Stomach (tissue), 9 donors: ENCODE measurements around the gene PHF21B. TPM values are rescaled to one million over a fixed set of nuclear protein-coding genes. Genes with fewer than 3 reads are reported as not detected.

ENCODE experiments used
- DNase-seq, 2 donors: peaks; one replicate each; pipeline versions ENCODE4 v3.0.0 to v3.0.0-alpha.2; 2013 to 2019
- H3K27ac ChIP-seq, 5 donors: fragments of 200-600 bp in 4 of 5; sonication (generic) in 4 of 5; one replicate each; pipeline ENCODE4 v1.5.1; 2013 to 2019; ENCODE audit warnings: mild to moderate bottlenecking in 1 of 5, moderate library complexity in 1 of 5
- H3K27me3 ChIP-seq, 3 donors: fragments of 200-600 bp; sonication (generic); one replicate each; pipeline ENCODE4 v1.5.1; 2017 to 2019; ENCODE audit warnings: mixed run types in 1 of 3
- H3K36me3 ChIP-seq, 4 donors: fragments of 200-600 bp; sonication (generic); 1 replicate in 3 of 4; 2 replicates in 1 of 4; pipeline ENCODE4 v1.5.1; 2016 to 2019
- H3K4me1 ChIP-seq, 4 donors: fragments of 200-600 bp; sonication (generic); one replicate each; pipeline ENCODE4 v1.5.1; 2016 to 2019
- H3K4me3 ChIP-seq, 4 donors: fragments of 200-600 bp; sonication (generic) in 3 of 4; one replicate each; pipeline ENCODE4 v1.5.1; 2016 to 2019; ENCODE audit warnings: mild to moderate bottlenecking in 1 of 4
- H3K9me3 ChIP-seq, 4 donors: fragments of 200-600 bp; sonication (generic); one replicate each; pipeline ENCODE4 v1.5.1; 2016 to 2019
- CTCF ChIP-seq, 7 experiments: fragments of 450-650 bp in 4 of 7; fragments of 200-600 bp in 3 of 7; sonication (generic) in 3 of 7; IDR thresholded peaks; one replicate each; pipeline ENCODE4 v1.5.1; 2016 to 2019; ENCODE audit warnings: antibody characterized with exemption in 7 of 7, control low read depth in 2 of 7, mild to moderate bottlenecking in 1 of 7
- EP300 ChIP-seq: sonication (generic); formaldehyde crosslinking; IDR thresholded peaks from one replicate; pipeline ENCODE4 v1.6.1; 2017; ENCODE audit warnings: antibody characterized with exemption
- POLR2A ChIP-seq, 4 donors: fragments of 450-650 bp; IDR thresholded peaks; one replicate each; pipeline ENCODE4 v1.6.1; 2016; ENCODE audit warnings: antibody characterized with exemption in 4 of 4, control low read depth in 2 of 4, mild to moderate bottlenecking in 1 of 4, moderate library complexity in 1 of 4
- POLR2AphosphoS5 ChIP-seq, 3 donors: sonication (generic); formaldehyde crosslinking; IDR thresholded peaks; one replicate each; pipeline ENCODE4 v1.6.1; 2016; ENCODE audit warnings: antibody characterized with exemption in 3 of 3
- WGBS, 5 donors: extraction: QIAGEN DNeasy Blood & Tissue Kit in 3 of 5; methylation state at CpG; one replicate each; pipeline versions ENCODE4 v1.1.5 to v1.1.7; 2013 to 2018; 5-methylcytosine and 5-hydroxymethylcytosine counted together
- intact Hi-C: fragments of 100-400 bp; cut with DNase I; formaldehyde crosslinking; loops from one replicate; pipeline ENCODE4 v1.15.1; 2023; ENCODE audit warnings: low total_unique reads
- polyA plus RNA-seq, 3 donors: library from polyadenylated mRNA; stranded (reverse); fragments of 200-250 nt; gene quantifications; one replicate each; pipeline ENCODE4 v1.2.3, GENCODE V29; 2013
- total RNA-seq, 5 donors: library from RNA; depleted of rRNA; stranded (reverse); fragments of >200 nt; gene quantifications; one replicate each; pipeline versions ENCODE4 v1.1.0 to v1.2.3, GENCODE V29; 2014 to 2016
- donor health status: healthy with polysubstance abuse.
- donor health status: Bipolar disorder and iron deficiency.
- donor health status: healthy.

The PHF21B gene
- total and polyA plus RNA-seq, 8 donors, result 0.12 to 0.45 (median 0.26) TPM; not detected in 4

GRCh38 chr22:44954149-44954548 is 55.7 kb downstream of the PHF21B start:
- H3K9me3 ChIP-seq, result peaks cover 0 to 8% (median 3%) of the 10 kb centered on the region in 4 donors
- WGBS, 5 donors, result 65 to 70% (median 69%) methylated on average over 10 of the region's 10 CpGs

GRCh38 chr22:44952863-44953746 is 56.7 kb downstream of the PHF21B start:
- no peak overlapping the region for H3K4me3 ChIP-seq
- H3K27ac ChIP-seq, result no peak overlapping the region
- TF ChIP-seq POLR2AphosphoS5 (IDR thresholded peaks at IDR 0.05), result no peak
- no peak for TF ChIP-seq POLR2A (IDR thresholded peaks at IDR 0.05)
- TF ChIP-seq CTCF (IDR thresholded peaks at IDR 0.05), result no peak
- no peak for TF ChIP-seq EP300
- H3K9me3 ChIP-seq, result peaks cover 0 to 8% (median 3%) of the 10 kb centered on the region in 4 donors
- DNase-seq, result no peak
- 42 to 55% (median 50%) methylated on average over 11 to 15 of the region's 15 CpGs for WGBS, 5 donors
- H3K4me1 ChIP-seq, result no peaks in the 10 kb centered on the region
- intact Hi-C loops, result no loop called here
- no peaks in the 10 kb centered on the region for H3K36me3 ChIP-seq
- peaks cover 0 to 36% (median 9%) of the 10 kb centered on the region in 3 donors for H3K27me3 ChIP-seq

More at GRCh38 chr22:44954149-44954548, 55.7 kb downstream of the PHF21B start:
- Histone ChIP-seq H3K4me1 (no peaks in the 10 kb centered on the region), H3K27me3 (peaks cover 0 to 36% (median 9%) of the 10 kb centered on the region in 3 donors), H3K27ac (no peak overlapping the region), H3K4me3 (no peak overlapping the region), H3K36me3 (no peaks in the 10 kb centered on the region)
- TF ChIP-seq EP300, result no peak
- no peak for TF ChIP-seq POLR2A (IDR thresholded peaks at IDR 0.05)
- TF ChIP-seq CTCF (IDR thresholded peaks at IDR 0.05), result no peak
- TF ChIP-seq POLR2AphosphoS5 (IDR thresholded peaks at IDR 0.05), result no peak
- intact Hi-C loops, result no loop called here
- no peak for DNase-seq

GRCh38 chr22:44951510-44951816 is 58.3 kb downstream of the PHF21B start:
- Histone ChIP-seq H3K27ac (no peak overlapping the region), H3K27me3 (peaks cover 0 to 41% (median 9%) of the 10 kb centered on the region in 3 donors), H3K9me3 (peaks cover 0 to 8% (median 3%) of the 10 kb centered on the region in 4 donors), H3K36me3 (no peaks in the 10 kb centered on the region), H3K4me1 (no peaks in the 10 kb centered on the region), H3K4me3 (no peak overlapping the region)
- no peak for DNase-seq
- intact Hi-C loops, result no loop called here
- TF ChIP-seq CTCF (IDR thresholded peaks at IDR 0.05), result no peak
- no peak for TF ChIP-seq EP300
- TF ChIP-seq POLR2A (IDR thresholded peaks at IDR 0.05), result no peak
- no peak for TF ChIP-seq POLR2AphosphoS5 (IDR thresholded peaks at IDR 0.05)

GRCh38 chr22:44950806-44951509 is 58.8 kb downstream of the PHF21B start:
- intact Hi-C loops, result no loop called here
- Histone ChIP-seq H3K27ac (no peak overlapping the region), H3K4me1 (no peaks in the 10 kb centered on the region), H3K4me3 (no peak overlapping the region), H3K9me3 (peaks cover 0 to 8% (median 3%) of the 10 kb centered on the region in 4 donors), H3K27me3 (peaks cover 0 to 42% (median 9%) of the 10 kb centered on the region in 3 donors), H3K36me3 (no peaks in the 10 kb centered on the region)
- no peak for DNase-seq
- no peak for TF ChIP-seq CTCF (IDR thresholded peaks at IDR 0.05)
- TF ChIP-seq POLR2A (IDR thresholded peaks at IDR 0.05), result no peak
- no peak for TF ChIP-seq EP300
- no peak for TF ChIP-seq POLR2AphosphoS5 (IDR thresholded peaks at IDR 0.05)
- 89 to 94% (median 90%) methylated on average over 21 of the region's 21 CpGs for WGBS, 5 donors
